Measurements from ENCODE around the gene SHTN1. TPM values are rescaled to one million over a fixed set of nuclear protein-coding genes. Genes with fewer than 3 reads are reported as not detected.

Gene SHTN1
- total RNA-seq, 2 donors from 2014 or later, result 28.1 to 30.9 TPM

- Histone ChIP-seq H3K27me3 (no peaks in the 10 kb centered on the region), H3K27ac (no peak overlapping the region), H3K4me3 (no peak overlapping the region), H3K9ac (ENCODE audit: low read depth in 2 of 2, low read length in 2 of 2) (no peak overlapping the region), H3K9me3 (no peaks in the 10 kb centered on the region), H3K4me1 (no peaks in the 10 kb centered on the region), H3K36me3 (no peaks in the 10 kb centered on the region)
- TF ChIP-seq, protein P1, sequence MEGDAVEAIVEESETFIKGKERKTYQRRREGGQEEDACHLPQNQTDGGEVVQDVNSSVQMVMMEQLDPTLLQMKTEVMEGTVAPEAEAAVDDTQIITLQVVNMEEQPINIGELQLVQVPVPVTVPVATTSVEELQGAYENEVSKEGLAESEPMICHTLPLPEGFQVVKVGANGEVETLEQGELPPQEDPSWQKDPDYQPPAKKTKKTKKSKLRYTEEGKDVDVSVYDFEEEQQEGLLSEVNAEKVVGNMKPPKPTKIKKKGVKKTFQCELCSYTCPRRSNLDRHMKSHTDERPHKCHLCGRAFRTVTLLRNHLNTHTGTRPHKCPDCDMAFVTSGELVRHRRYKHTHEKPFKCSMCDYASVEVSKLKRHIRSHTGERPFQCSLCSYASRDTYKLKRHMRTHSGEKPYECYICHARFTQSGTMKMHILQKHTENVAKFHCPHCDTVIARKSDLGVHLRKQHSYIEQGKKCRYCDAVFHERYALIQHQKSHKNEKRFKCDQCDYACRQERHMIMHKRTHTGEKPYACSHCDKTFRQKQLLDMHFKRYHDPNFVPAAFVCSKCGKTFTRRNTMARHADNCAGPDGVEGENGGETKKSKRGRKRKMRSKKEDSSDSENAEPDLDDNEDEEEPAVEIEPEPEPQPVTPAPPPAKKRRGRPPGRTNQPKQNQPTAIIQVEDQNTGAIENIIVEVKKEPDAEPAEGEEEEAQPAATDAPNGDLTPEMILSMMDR (IDR thresholded peaks at IDR 0.05), result no peak
- no peak for DNase-seq
- intact Hi-C loops (cut with DNase I), result no loop called here
Observed at GRCh38 chr10:116831790-116832189, 173.2 kb downstream of the SHTN1 start.

Other genes starting within 250 kb of the SHTN1 start
- not detected for gene ENO4, start 155.7 kb downstream of the SHTN1 start, total RNA-seq
- not detected for gene VAX1, start 133.1 kb upstream of the SHTN1 start, total RNA-seq
- not detected for gene KCNK18, start 192.3 kb upstream of the SHTN1 start, total RNA-seq
- gene SLC18A2, start 235.9 kb upstream of the SHTN1 start, total RNA-seq, result 1 to 10 TPM; 1.2 to 1.6 TPM

Measured in colonic mucosa (tissue), 4 donors.